ENCODE measurements around the gene ADORA2A.
A peak's percentile ranks its signal among the peaks of the same experiment; 100 is the strongest.

The ADORA2A gene

GRCh38 chr22:24420072-24420976 lies 7.1 kb upstream of the ADORA2A start:
- Mint-ChIP-seq H3K4me3 (no peak overlapping the region), H3K36me3 (no peaks in the 10 kb centered on the region)

GRCh38 chr22:24420977-24421343 lies 6.4 kb upstream of the ADORA2A start:
- H3K4me3 Mint-ChIP-seq, result peak overlapping the region; percentile 61
- H3K27ac Mint-ChIP-seq, result no peak overlapping the region
- H3K9me3 Mint-ChIP-seq (ENCODE audit: low read depth), result no peaks in the 10 kb centered on the region
- peaks cover 16% of the 10 kb centered on the region for H3K4me1 Mint-ChIP-seq (ENCODE audit: low read depth)
- H3K36me3 Mint-ChIP-seq, result no peaks in the 10 kb centered on the region
- no peaks in the 10 kb centered on the region for H3K27me3 Mint-ChIP-seq

More at GRCh38 chr22:24420072-24420976, 7.1 kb upstream of the ADORA2A start:
- Mint-ChIP-seq H3K27me3 (no peaks in the 10 kb centered on the region), H3K9me3 (ENCODE audit: low read depth) (no peaks in the 10 kb centered on the region), H3K27ac (no peak overlapping the region), H3K4me1 (ENCODE audit: low read depth) (peaks cover 10% of the 10 kb centered on the region)

GRCh38 chr22:24421428-24421931 lies 5.9 kb upstream of the ADORA2A start:
- H3K9me3 Mint-ChIP-seq (ENCODE audit: low read depth), result no peaks in the 10 kb centered on the region
- H3K36me3 Mint-ChIP-seq, result no peaks in the 10 kb centered on the region
- H3K4me1 Mint-ChIP-seq (ENCODE audit: low read depth), result peaks cover 21% of the 10 kb centered on the region
- peak overlapping the region; percentile 22 for H3K27ac Mint-ChIP-seq
- no peaks in the 10 kb centered on the region for H3K27me3 Mint-ChIP-seq
- H3K4me3 Mint-ChIP-seq, result peak overlapping the region; percentile 61

GRCh38 chr22:24422102-24422665 lies 5.2 kb upstream of the ADORA2A start:
- H3K4me1 Mint-ChIP-seq (ENCODE audit: low read depth), result peaks cover 27% of the 10 kb centered on the region
- peak overlapping the region; percentile 72 for H3K27ac Mint-ChIP-seq
- no peaks in the 10 kb centered on the region for H3K27me3 Mint-ChIP-seq
- peak overlapping the region; percentile 82 for H3K4me3 Mint-ChIP-seq
- no peaks in the 10 kb centered on the region for H3K36me3 Mint-ChIP-seq
- no peaks in the 10 kb centered on the region for H3K9me3 Mint-ChIP-seq (ENCODE audit: low read depth)

- H3K27me3 Mint-ChIP-seq, result no peaks in the 10 kb centered on the region
- H3K4me3 Mint-ChIP-seq, result peak overlapping the region; percentile 82
- peaks cover 34% of the 10 kb centered on the region for H3K4me1 Mint-ChIP-seq (ENCODE audit: low read depth)
Measured at GRCh38 chr22:24423519-24424000, 3.8 kb upstream of the ADORA2A start.

GRCh38 chr22:24424001-24424900 lies 3.1 kb upstream of the ADORA2A start:
- peak overlapping the region; percentile 77 for H3K27ac Mint-ChIP-seq
- H3K9me3 Mint-ChIP-seq (ENCODE audit: low read depth), result no peaks in the 10 kb centered on the region
- peak overlapping the region; percentile 83 for H3K4me3 Mint-ChIP-seq
- H3K4me1 Mint-ChIP-seq (ENCODE audit: low read depth), result peaks cover 41% of the 10 kb centered on the region
- H3K27me3 Mint-ChIP-seq, result no peaks in the 10 kb centered on the region
- H3K36me3 Mint-ChIP-seq, result peaks cover 4% of the 10 kb centered on the region

More at GRCh38 chr22:24423519-24424000, 3.8 kb upstream of the ADORA2A start:
- peak overlapping the region; percentile 34 for H3K27ac Mint-ChIP-seq
- H3K36me3 Mint-ChIP-seq, result peaks cover 4% of the 10 kb centered on the region
- H3K9me3 Mint-ChIP-seq (ENCODE audit: low read depth), result no peaks in the 10 kb centered on the region

- Mint-ChIP-seq H3K27me3 (no peaks in the 10 kb centered on the region), H3K27ac (peak overlapping the region; percentile 97), H3K4me3 (peak overlapping the region; percentile 95), H3K9me3 (ENCODE audit: low read depth) (no peaks in the 10 kb centered on the region), H3K4me1 (ENCODE audit: low read depth) (peaks cover 50% of the 10 kb centered on the region), H3K36me3 (peaks cover 4% of the 10 kb centered on the region)
Measured at GRCh38 chr22:24424901-24425775, 2.3 kb upstream of the ADORA2A start.

- peak overlapping the region; percentile 97 for H3K27ac Mint-ChIP-seq
- H3K9me3 Mint-ChIP-seq (ENCODE audit: low read depth), result no peaks in the 10 kb centered on the region
- H3K36me3 Mint-ChIP-seq, result peaks cover 4% of the 10 kb centered on the region
- peak overlapping the region; percentile 95 for H3K4me3 Mint-ChIP-seq
- peaks cover 55% of the 10 kb centered on the region for H3K4me1 Mint-ChIP-seq (ENCODE audit: low read depth)
- H3K27me3 Mint-ChIP-seq, result no peaks in the 10 kb centered on the region
Measured at GRCh38 chr22:24426436-24426835, 963 bp upstream of the ADORA2A start.

- Mint-ChIP-seq H3K27me3 (no peaks in the 10 kb centered on the region), H3K4me1 (ENCODE audit: low read depth) (peaks cover 59% of the 10 kb centered on the region), H3K27ac (peak overlapping the region; percentile 97), H3K36me3 (peaks cover 4% of the 10 kb centered on the region), H3K4me3 (peak overlapping the region; percentile 95), H3K9me3 (ENCODE audit: low read depth) (no peaks in the 10 kb centered on the region)
Measured at GRCh38 chr22:24426851-24427499, 424 bp upstream of the ADORA2A start.

GRCh38 chr22:24428751-24429410 lies 1.5 kb downstream of the ADORA2A start:
- Mint-ChIP-seq H3K27me3 (no peaks in the 10 kb centered on the region), H3K4me1 (ENCODE audit: low read depth) (peaks cover 73% of the 10 kb centered on the region), H3K9me3 (ENCODE audit: low read depth) (no peaks in the 10 kb centered on the region), H3K36me3 (peaks cover 4% of the 10 kb centered on the region), H3K27ac (peak overlapping the region; percentile 97), H3K4me3 (peak overlapping the region; percentile 95)

- Mint-ChIP-seq H3K4me1 (ENCODE audit: low read depth) (peaks cover 81% of the 10 kb centered on the region), H3K27ac (peak overlapping the region; percentile 97), H3K9me3 (ENCODE audit: low read depth) (no peaks in the 10 kb centered on the region), H3K36me3 (peaks cover 4% of the 10 kb centered on the region), H3K27me3 (no peaks in the 10 kb centered on the region), H3K4me3 (peak overlapping the region; percentile 95)
Measured at GRCh38 chr22:24429411-24430365, 2.3 kb downstream of the ADORA2A start.
